ENCODE data around the gene MPHOSPH9. TPM values are rescaled to one million over a fixed set of nuclear protein-coding genes. Genes with fewer than 3 reads are reported as not detected.

Gene MPHOSPH9
- total RNA-seq, 1 donor from 2014 or later: 302 TPM

DNA sequence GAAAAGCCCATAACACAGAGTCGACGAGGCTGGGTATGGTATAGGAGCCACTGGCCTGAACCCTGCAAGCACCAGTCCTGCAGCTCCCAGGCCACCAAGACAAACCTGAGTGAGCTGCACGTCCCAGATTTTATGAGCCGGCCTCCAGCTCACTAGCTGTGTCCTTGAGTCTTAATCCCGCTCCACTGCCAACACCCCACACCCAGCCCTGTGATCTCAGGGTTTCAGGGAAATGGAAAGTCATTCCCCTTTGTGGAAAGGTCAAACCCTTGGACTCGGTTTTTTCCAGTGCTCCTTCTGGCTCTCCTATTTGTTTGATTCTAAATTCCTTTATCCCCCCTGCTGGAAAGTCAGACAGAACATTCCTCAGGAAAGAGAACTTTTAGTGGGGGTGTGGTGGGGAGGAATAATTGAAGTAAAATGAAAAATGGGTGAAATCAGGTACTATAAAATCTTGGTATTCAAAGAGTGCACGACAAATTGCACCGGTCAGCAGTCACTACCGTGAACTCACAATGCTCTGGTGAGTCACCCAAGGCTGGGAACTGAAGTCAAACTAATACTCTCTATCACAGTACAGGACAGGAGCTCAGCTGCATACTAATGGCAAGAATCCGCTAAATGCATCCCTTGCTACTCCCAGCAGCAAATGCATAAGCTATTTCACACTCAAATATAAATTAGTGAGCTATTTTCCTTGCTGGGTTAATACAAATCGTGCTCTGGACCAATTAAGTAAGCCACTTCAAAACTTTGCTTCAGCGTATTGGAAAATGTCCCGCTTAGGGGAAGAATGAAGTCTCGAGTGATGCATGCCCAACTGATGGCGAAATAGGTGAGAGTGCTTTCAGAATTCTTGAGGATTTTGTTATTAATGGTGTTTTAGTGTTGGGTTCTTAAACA is 91.1 kb downstream of the MPHOSPH9 start:
- no peaks in the 10 kb centered on the region for H3K9me3 ChIP-seq (ENCODE audit: low read depth)
- no peak overlapping the region for H3K4me3 ChIP-seq
- H3F3A ChIP-seq (ENCODE audit: low read depth): peaks cover 12% of the 10 kb centered on the region
- no peaks in the 10 kb centered on the region for H3K36me3 Mint-ChIP-seq
- no peaks in the 10 kb centered on the region for H3K9me3 Mint-ChIP-seq
- H3K4me3 Mint-ChIP-seq: peak overlapping the region; percentile 64
- H3K27ac ChIP-seq: no peak overlapping the region
- peak overlapping the region; percentile 92 for H3K27ac Mint-ChIP-seq
- H3K27me3 ChIP-seq: no peaks in the 10 kb centered on the region
- H3K36me3 ChIP-seq: no peaks in the 10 kb centered on the region
- H3K27me3 Mint-ChIP-seq (ENCODE audit: insufficient read depth, low read depth): peaks cover 6% of the 10 kb centered on the region
- H3K79me2 ChIP-seq (ENCODE audit: low read depth): no peaks in the 10 kb centered on the region
- DNase-seq (ENCODE audit: low spot score): peak; percentile 28
- H2AFZ ChIP-seq (replicated peaks): no peak overlapping the region
- H4K20me1 ChIP-seq (ENCODE audit: low read depth): peaks cover 4% of the 10 kb centered on the region
- H3K4me1 ChIP-seq: peaks cover 24% of the 10 kb centered on the region
- no peak overlapping the region for H3K4me2 ChIP-seq
- H3K4me1 Mint-ChIP-seq: peaks cover 40% of the 10 kb centered on the region
- TF ChIP-seq EZH2 (IDR thresholded peaks at IDR 0.05) (no peak), EZH2phosphoT487 (IDR thresholded peaks at IDR 0.05) (no peak)
- TF ChIP-seq, protein P1, sequence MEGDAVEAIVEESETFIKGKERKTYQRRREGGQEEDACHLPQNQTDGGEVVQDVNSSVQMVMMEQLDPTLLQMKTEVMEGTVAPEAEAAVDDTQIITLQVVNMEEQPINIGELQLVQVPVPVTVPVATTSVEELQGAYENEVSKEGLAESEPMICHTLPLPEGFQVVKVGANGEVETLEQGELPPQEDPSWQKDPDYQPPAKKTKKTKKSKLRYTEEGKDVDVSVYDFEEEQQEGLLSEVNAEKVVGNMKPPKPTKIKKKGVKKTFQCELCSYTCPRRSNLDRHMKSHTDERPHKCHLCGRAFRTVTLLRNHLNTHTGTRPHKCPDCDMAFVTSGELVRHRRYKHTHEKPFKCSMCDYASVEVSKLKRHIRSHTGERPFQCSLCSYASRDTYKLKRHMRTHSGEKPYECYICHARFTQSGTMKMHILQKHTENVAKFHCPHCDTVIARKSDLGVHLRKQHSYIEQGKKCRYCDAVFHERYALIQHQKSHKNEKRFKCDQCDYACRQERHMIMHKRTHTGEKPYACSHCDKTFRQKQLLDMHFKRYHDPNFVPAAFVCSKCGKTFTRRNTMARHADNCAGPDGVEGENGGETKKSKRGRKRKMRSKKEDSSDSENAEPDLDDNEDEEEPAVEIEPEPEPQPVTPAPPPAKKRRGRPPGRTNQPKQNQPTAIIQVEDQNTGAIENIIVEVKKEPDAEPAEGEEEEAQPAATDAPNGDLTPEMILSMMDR (IDR thresholded peaks at IDR 0.05): no peak
- H3K9ac ChIP-seq: no peak overlapping the region

GRCh38 chr12:123140676-123141614 is 92.0 kb downstream of the MPHOSPH9 start:
- H3K4me1 ChIP-seq: peaks cover 24% of the 10 kb centered on the region
- H3K4me3 Mint-ChIP-seq: peak overlapping the region; percentile 68
- H3K36me3 Mint-ChIP-seq: no peaks in the 10 kb centered on the region
- no peak for DNase-seq (ENCODE audit: low spot score)
- no peaks in the 10 kb centered on the region for H3K9me3 Mint-ChIP-seq
- no peaks in the 10 kb centered on the region for H3K27me3 ChIP-seq
- H3K4me3 ChIP-seq: no peak overlapping the region
- no peak for TF ChIP-seq EZH2 (IDR thresholded peaks at IDR 0.05)
- TF ChIP-seq EZH2phosphoT487 (IDR thresholded peaks at IDR 0.05): no peak
- TF ChIP-seq, protein P1 (IDR thresholded peaks at IDR 0.05): no peak
- H3F3A ChIP-seq (ENCODE audit: low read depth): peaks cover 12% of the 10 kb centered on the region
- no peaks in the 10 kb centered on the region for H3K79me2 ChIP-seq (ENCODE audit: low read depth)
- H3K27ac ChIP-seq: no peak overlapping the region
- H4K20me1 ChIP-seq (ENCODE audit: low read depth): peaks cover 4% of the 10 kb centered on the region
- H2AFZ ChIP-seq (replicated peaks): no peak overlapping the region
- peak overlapping the region; percentile 50 for H3K4me2 ChIP-seq
- peaks cover 6% of the 10 kb centered on the region for H3K27me3 Mint-ChIP-seq (ENCODE audit: insufficient read depth, low read depth)
- H3K36me3 ChIP-seq: no peaks in the 10 kb centered on the region
- H3K4me1 Mint-ChIP-seq: peaks cover 40% of the 10 kb centered on the region
- H3K27ac Mint-ChIP-seq: peak overlapping the region; percentile 97
- H3K9me3 ChIP-seq (ENCODE audit: low read depth): no peaks in the 10 kb centered on the region
- no peak overlapping the region for H3K9ac ChIP-seq

DNA sequence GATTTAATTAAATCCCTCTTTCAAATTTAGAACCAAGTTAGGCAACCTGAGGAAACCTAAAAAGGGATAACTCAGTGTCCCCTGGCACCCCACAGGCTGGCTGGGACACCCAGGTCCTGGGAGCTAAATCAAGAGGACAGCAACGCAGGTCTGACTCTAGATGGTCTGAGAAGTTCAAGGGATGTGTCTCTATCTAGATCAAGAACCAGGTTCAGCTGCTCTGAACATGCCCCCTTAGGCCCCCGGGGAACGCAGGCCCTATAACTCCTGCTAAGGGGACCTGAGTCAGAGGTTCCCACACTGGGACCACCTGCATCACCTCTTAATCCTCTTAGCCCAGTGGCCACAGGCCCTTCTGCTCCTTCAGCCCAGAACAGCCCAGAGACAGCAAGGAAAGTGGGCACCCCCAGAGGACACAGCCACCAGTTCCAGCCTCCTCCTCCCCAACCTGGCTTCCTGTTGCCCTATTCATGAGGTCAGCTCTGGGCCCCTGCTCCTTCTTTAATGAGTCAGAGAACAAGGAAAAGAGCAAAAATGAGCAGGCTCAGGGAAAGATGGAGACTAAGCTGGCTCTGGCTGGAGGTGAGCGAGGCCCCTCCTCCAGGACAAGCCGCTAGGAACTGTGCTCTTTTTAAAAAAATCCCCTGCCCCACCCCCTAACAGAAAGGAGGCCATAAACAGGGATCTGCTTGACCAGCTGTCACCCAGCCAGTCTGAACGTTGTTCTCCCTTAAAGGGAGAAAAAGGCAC is 92.8 kb downstream of the MPHOSPH9 start:
- Histone ChIP-seq H3K79me2 (ENCODE audit: low read depth) (no peaks in the 10 kb centered on the region), H3K36me3 (no peaks in the 10 kb centered on the region), H3K27me3 (no peaks in the 10 kb centered on the region), H4K20me1 (ENCODE audit: low read depth) (peaks cover 4% of the 10 kb centered on the region), H3F3A (ENCODE audit: low read depth) (peaks cover 12% of the 10 kb centered on the region), H3K9ac (no peak overlapping the region), H3K9me3 (ENCODE audit: low read depth) (no peaks in the 10 kb centered on the region), H3K4me3 (no peak overlapping the region), H3K4me1 (peaks cover 24% of the 10 kb centered on the region), H3K27ac (no peak overlapping the region), H3K4me2 (peak overlapping the region; percentile 50), H2AFZ (replicated peaks) (no peak overlapping the region)
- peaks cover 40% of the 10 kb centered on the region for H3K4me1 Mint-ChIP-seq
- peak; percentile 49 for DNase-seq (ENCODE audit: low spot score)
- H3K27ac Mint-ChIP-seq: peak overlapping the region; percentile 97
- TF ChIP-seq EZH2phosphoT487 (IDR thresholded peaks at IDR 0.05) (no peak), EZH2 (IDR thresholded peaks at IDR 0.05) (no peak)
- TF ChIP-seq, protein P1 (IDR thresholded peaks at IDR 0.05): no peak
- H3K4me3 Mint-ChIP-seq: peak overlapping the region; percentile 14
- no peaks in the 10 kb centered on the region for H3K9me3 Mint-ChIP-seq
- H3K36me3 Mint-ChIP-seq: peaks cover 5% of the 10 kb centered on the region
- peaks cover 6% of the 10 kb centered on the region for H3K27me3 Mint-ChIP-seq (ENCODE audit: insufficient read depth, low read depth)

Measured in neural progenitor cell (in vitro differentiated cells).